A673 (cell line): ENCODE data around the gene KLF16. TPM values are rescaled to one million over a fixed set of nuclear protein-coding genes. Genes with fewer than 3 reads are reported as not detected.

ENCODE experiments used
- BruUV-seq: library from RNA; stranded (reverse); fragments of 400-500 nt; replicated peaks from 2 replicates; lab custom pipeline; 2021; lab: Mats Ljungman, UMichigan
- CTCF ChIA-PET: fragments of 300-600 bp; sonication (Branson Sonifier 250); formaldehyde crosslinking; loops from one replicate; lab custom pipeline; 2022; ENCODE audit warnings: antibody characterized with exemption; lab: Charles Lee
- POLR2A ChIA-PET: fragments of 300-600 bp; sonication (Branson Sonifier 250); formaldehyde crosslinking; loops from one replicate; lab custom pipeline; 2022; ENCODE audit warnings: antibody characterized with exemption; ENCODE audit not compliant: low non-redundant PET; lab: Charles Lee
- DNase-seq: peaks from one replicate; pipeline ENCODE4 v3.0.0-alpha.2; 2015; ENCODE audit warnings: low spot score
- H3K27ac ChIP-seq: fragments of 200-600 bp; sonication (generic); 2 replicates; pipeline ENCODE4 v1.5.1; 2016; ENCODE audit warnings: mixed run types, low read depth, mild to moderate bottlenecking, mixed read lengths, antibody characterized with exemption, low read length; ENCODE audit not compliant: poor library complexity, severe bottlenecking
- H3K27me3 ChIP-seq: fragments of 200-600 bp; sonication (generic); replicated peaks from 2 replicates; pipeline ENCODE4 v1.6.1; 2017; ENCODE audit warnings: mixed run types, low read depth, mild to moderate bottlenecking, mixed read lengths, antibody characterized with exemption, low read length; ENCODE audit not compliant: insufficient read depth, poor library complexity
- H3K36me3 ChIP-seq: fragments of 200-600 bp; sonication (generic); 2 replicates; pipeline ENCODE4 v1.6.1; 2016; ENCODE audit warnings: mixed run types, mild to moderate bottlenecking, mixed read lengths, antibody characterized with exemption, low read length; ENCODE audit not compliant: insufficient read depth, poor library complexity, severe bottlenecking
- H3K4me1 ChIP-seq: fragments of 200-600 bp; sonication (generic); 2 replicates; pipeline ENCODE4 v1.6.1; 2017; ENCODE audit warnings: mixed run types, mild to moderate bottlenecking, mixed read lengths, antibody characterized with exemption, low read length; ENCODE audit not compliant: insufficient read depth, poor library complexity, severe bottlenecking
- H3K4me3 ChIP-seq: fragments of 200-600 bp; sonication (generic); 2 replicates; pipeline ENCODE4 v1.5.1; 2016; ENCODE audit warnings: low read depth, mixed run types, mild to moderate bottlenecking, mixed read lengths, low read length; ENCODE audit not compliant: poor library complexity, severe bottlenecking
- H3K9me3 ChIP-seq: fragments of 200-600 bp; sonication (generic); 2 replicates; pipeline ENCODE4 v1.6.1; 2016; ENCODE audit warnings: mixed run types, low read depth, mild to moderate bottlenecking, mixed read lengths, antibody characterized with exemption, low read length; ENCODE audit not compliant: poor library complexity, severe bottlenecking
- EZH2 ChIP-seq: fragments of 200-600 bp; sonication (generic); IDR thresholded peaks from 2 replicates; pipeline ENCODE4 v1.6.1; 2017; ENCODE audit warnings: borderline replicate concordance, low read depth, mild to moderate bottlenecking, mixed read lengths, antibody characterized with exemption, low read length; ENCODE audit not compliant: poor library complexity, severe bottlenecking
- intact Hi-C: fragments of 100-400 bp; cut with micrococcal nuclease; formaldehyde crosslinking; loops from one replicate; pipeline ENCODE4 v1.10.0; 2022; ENCODE audit not compliant: unreplicated experiment
- total RNA-seq: library from RNA; stranded (reverse); gene quantifications from 2 replicates; pipeline ENCODE4 v1.2.3, GENCODE V29; 2021
- TF ChIP-seq, protein P1 (sequence below): fragments of 300-800, 200-600 bp; sonication (generic); conservative IDR thresholded peaks from 2 replicates; pipeline ENCODE4 v1.5.1; 2017; ENCODE audit warnings: low read depth, mild to moderate bottlenecking, antibody characterized with exemption, low read length, moderate library complexity, mixed read lengths

The KLF16 gene
- total RNA-seq, 1 experiment from 2014 or later: 46.8 TPM

DNA sequence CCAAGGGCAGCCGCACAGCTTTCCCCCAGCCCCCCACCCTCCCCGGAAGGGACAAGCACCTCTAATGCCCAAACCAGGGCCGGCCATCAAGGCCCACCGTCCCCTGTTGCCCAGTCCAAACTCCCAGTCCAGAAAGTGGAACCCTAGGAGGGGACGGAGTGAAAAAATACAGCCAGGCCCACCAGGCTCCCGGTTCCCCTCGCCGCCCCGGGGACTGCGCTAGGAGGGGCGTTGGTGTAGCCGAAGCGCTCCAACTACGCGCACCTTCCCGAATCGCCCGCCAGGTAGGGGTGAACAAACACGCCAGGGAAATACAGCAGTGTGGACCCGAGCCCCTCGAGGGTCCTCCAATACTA, 1.3 kb downstream of the KLF16 start:
- H3K4me1 ChIP-seq: peaks cover 43% of the 10 kb centered on the region
- H3K27ac ChIP-seq: peak overlapping the region; percentile 52
- DNase-seq: no peak
- H3K4me3 ChIP-seq: peak overlapping the region; percentile 85
- TSS peak; percentile 61 for BruUV-seq
- intact Hi-C loops: no loop called here
- H3K27me3 ChIP-seq: no peaks in the 10 kb centered on the region
- ChIA-PET CTCF (no interaction called here), POLR2A (no interaction called here)
- H3K36me3 ChIP-seq: no peaks in the 10 kb centered on the region
- TF ChIP-seq, protein P1, sequence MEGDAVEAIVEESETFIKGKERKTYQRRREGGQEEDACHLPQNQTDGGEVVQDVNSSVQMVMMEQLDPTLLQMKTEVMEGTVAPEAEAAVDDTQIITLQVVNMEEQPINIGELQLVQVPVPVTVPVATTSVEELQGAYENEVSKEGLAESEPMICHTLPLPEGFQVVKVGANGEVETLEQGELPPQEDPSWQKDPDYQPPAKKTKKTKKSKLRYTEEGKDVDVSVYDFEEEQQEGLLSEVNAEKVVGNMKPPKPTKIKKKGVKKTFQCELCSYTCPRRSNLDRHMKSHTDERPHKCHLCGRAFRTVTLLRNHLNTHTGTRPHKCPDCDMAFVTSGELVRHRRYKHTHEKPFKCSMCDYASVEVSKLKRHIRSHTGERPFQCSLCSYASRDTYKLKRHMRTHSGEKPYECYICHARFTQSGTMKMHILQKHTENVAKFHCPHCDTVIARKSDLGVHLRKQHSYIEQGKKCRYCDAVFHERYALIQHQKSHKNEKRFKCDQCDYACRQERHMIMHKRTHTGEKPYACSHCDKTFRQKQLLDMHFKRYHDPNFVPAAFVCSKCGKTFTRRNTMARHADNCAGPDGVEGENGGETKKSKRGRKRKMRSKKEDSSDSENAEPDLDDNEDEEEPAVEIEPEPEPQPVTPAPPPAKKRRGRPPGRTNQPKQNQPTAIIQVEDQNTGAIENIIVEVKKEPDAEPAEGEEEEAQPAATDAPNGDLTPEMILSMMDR: no peak
- no peak for TF ChIP-seq EZH2
- no peaks in the 10 kb centered on the region for H3K9me3 ChIP-seq

DNA sequence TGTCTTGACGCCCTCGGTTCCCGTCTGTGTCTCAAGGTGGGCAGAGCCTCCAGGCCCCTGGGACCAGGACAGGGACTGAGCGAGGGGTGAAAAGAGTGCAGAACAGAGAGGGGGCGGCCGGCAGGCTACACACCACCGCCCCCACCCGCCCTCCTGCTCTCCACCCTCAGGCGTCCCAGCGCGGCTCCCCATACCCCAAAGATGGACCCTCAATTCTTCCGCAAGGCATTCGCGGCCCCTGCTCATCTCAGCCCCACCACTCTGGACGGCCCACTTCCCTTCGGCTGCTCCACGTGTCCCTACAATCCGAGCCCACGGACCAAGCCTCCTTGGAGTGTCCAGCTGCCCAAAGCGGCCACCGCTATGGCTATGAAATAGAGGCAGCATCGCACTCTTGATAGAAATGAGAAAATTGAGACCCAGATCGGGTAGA, 1.8 kb downstream of the KLF16 start:
- Histone ChIP-seq H3K9me3 (no peaks in the 10 kb centered on the region), H3K27me3 (no peaks in the 10 kb centered on the region), H3K36me3 (no peaks in the 10 kb centered on the region), H3K4me1 (peaks cover 45% of the 10 kb centered on the region), H3K4me3 (peak overlapping the region; percentile 85), H3K27ac (peak overlapping the region; percentile 52)
- TF ChIP-seq EZH2: no peak
- TF ChIP-seq, protein P1: no peak
- DNase-seq: no peak
- POLR2A ChIA-PET: no interaction called here
- intact Hi-C loops: no loop called here
- CTCF ChIA-PET: no interaction called here
- BruUV-seq: no TSS peak

DNA sequence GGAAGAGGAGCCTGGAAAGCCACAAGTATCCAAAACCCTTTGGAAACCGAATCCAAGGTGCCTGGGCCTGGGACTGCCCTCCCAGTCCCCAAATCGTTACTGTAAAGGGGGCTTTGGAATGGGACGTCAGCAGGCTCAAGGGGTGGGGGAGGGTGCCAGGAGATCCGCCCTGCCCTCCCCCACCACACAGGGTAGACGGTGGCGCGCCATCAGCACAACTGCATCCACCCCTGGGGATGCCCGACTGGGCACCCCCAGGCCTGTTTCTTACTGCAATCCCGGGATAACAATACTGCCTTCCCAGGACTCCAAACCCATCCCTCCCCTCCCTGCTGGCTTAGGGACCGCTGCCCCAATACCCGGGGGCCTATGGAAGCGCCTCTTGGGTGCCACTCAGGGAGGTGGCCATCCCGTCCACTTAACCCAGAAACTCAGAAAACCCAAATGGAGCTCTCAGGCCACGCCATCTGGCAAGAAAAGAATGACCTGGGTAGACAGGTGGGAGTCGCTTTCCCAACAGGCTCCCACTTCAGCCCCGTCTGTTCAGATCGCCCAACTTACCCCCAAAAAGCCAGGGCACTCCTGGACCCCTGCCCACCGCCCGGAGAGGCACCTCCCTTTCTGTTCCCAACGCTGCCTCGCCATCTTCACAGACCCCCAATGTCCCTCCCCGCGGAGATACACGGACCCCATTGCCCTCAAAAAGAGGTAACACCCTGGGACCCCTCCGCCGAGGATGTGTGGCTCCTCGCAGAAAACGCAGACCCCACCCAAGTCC, 2.4 kb downstream of the KLF16 start:
- intact Hi-C loops: no loop called here
- no peaks in the 10 kb centered on the region for H3K36me3 ChIP-seq
- peak overlapping the region; percentile 52 for H3K27ac ChIP-seq
- no peak for DNase-seq
- H3K4me1 ChIP-seq: peaks cover 51% of the 10 kb centered on the region
- no peak for TF ChIP-seq EZH2
- TF ChIP-seq, protein P1: no peak
- H3K9me3 ChIP-seq: no peaks in the 10 kb centered on the region
- no peaks in the 10 kb centered on the region for H3K27me3 ChIP-seq
- H3K4me3 ChIP-seq: peak overlapping the region; percentile 85
- ChIA-PET POLR2A (no interaction called here), CTCF (no interaction called here)
- no TSS peak for BruUV-seq
